Measurements from ENCODE around the gene ANKRD29.
"Not testable (repeated sequence)": the region's sequence is repeated elsewhere in the genome, so short reads cannot be mapped to it uniquely, and the experiment has no call there.

Gene ANKRD29

GRCh38 chr18:23563377-23564043 lies 99.2 kb downstream of the ANKRD29 start:
- DNase-seq (ENCODE audit: extremely low read depth, low read depth), result no peak
- TF ChIP-seq CTCF (IDR thresholded peaks at IDR 0.05; ENCODE audit: low read depth, low read length, missing control alignments), result no peak
- no peak overlapping the region for H3K4me3 ChIP-seq (replicated peaks; ENCODE audit: low read depth, low read length)

- H3K4me3 ChIP-seq (replicated peaks; ENCODE audit: low read depth, low read length), result no peak overlapping the region
- DNase-seq (ENCODE audit: extremely low read depth, low read depth), result no peak
Observed at GRCh38 chr18:23560186-23560585, 102.5 kb downstream of the ANKRD29 start.

DNA sequence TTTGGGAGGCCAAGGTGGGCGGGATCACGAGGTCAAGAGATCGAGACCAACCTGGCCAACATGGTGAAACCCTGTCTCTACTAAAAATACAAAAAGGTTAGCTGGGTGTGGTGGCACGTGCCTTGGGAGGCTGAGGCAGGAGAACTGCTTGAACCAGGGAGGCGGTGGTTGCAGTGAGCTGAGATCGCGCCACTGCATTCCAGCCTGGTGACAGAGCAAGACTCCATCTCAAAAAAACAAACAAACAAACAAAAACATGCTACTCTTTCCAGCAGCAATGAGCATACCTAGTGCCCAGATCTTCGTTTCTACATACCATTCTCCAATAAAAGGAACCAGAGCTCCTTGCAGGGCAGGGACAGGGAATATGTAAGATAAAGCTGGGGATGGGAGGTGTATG lies 105.2 kb downstream of the ANKRD29 start:
- H3K4me3 ChIP-seq (replicated peaks; ENCODE audit: low read depth, low read length); DNase-seq (ENCODE audit: extremely low read depth, low read depth): not testable (repeated sequence)

More at GRCh38 chr18:23560186-23560585, 102.5 kb downstream of the ANKRD29 start:
- no peak for TF ChIP-seq CTCF (IDR thresholded peaks at IDR 0.05; ENCODE audit: low read depth, low read length, missing control alignments)

GRCh38 chr18:23556145-23556780 lies 106.4 kb downstream of the ANKRD29 start:
- DNase-seq (ENCODE audit: extremely low read depth, low read depth), result no peak
- H3K4me3 ChIP-seq (replicated peaks; ENCODE audit: low read depth, low read length), result no peak overlapping the region
- TF ChIP-seq CTCF (IDR thresholded peaks at IDR 0.05; ENCODE audit: low read depth, low read length, missing control alignments), result no peak

GRCh38 chr18:23553887-23554286 lies 108.8 kb downstream of the ANKRD29 start:
- no peak overlapping the region for H3K4me3 ChIP-seq (replicated peaks; ENCODE audit: low read depth, low read length)
- no peak for DNase-seq (ENCODE audit: extremely low read depth, low read depth)
- TF ChIP-seq CTCF (IDR thresholded peaks at IDR 0.05; ENCODE audit: low read depth, low read length, missing control alignments), result no peak

GRCh38 chr18:23552505-23552904 lies 110.2 kb downstream of the ANKRD29 start:
- no peak for TF ChIP-seq CTCF (IDR thresholded peaks at IDR 0.05; ENCODE audit: low read depth, low read length, missing control alignments)
- H3K4me3 ChIP-seq (replicated peaks; ENCODE audit: low read depth, low read length), result no peak overlapping the region
- no peak for DNase-seq (ENCODE audit: extremely low read depth, low read depth)

DNA sequence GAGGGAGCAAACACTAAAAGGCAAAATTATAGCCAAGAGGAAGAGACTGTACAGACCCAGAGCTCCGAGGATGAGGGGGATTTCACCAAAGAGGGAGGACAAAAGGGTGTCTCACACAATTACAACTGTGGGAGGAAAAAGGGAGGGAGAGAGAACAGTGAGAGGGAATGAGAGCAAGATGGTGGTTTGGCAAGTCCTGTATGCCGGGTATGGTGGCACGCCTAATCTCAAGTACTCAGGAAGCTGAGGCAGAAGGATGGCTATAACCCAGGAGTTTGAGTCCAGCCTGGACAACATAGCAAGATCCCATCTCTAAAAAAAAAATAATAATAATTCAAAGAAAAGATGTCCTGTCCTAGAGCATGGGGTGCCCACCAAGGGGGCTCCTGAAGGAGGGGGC lies 110.7 kb downstream of the ANKRD29 start:
- TF ChIP-seq CTCF (IDR thresholded peaks at IDR 0.05; ENCODE audit: low read depth, low read length, missing control alignments), result no peak
- H3K4me3 ChIP-seq (replicated peaks; ENCODE audit: low read depth, low read length), result no peak overlapping the region
- no peak for DNase-seq (ENCODE audit: extremely low read depth, low read depth)
